Stomach (tissue), 9 donors: ENCODE measurements around the gene GRIA1. TPM values are rescaled to one million over a fixed set of nuclear protein-coding genes. Genes with fewer than 3 reads are reported as not detected.

Experiments used
- DNase-seq, 2 donors: peaks; one replicate each; pipeline versions ENCODE4 v3.0.0 to v3.0.0-alpha.2; 2013 to 2019
- H3K27ac ChIP-seq, 5 donors: fragments of 200-600 bp in 4 of 5; sonication (generic) in 4 of 5; one replicate each; pipeline ENCODE4 v1.5.1; 2013 to 2019; ENCODE audit warnings: mild to moderate bottlenecking in 1 of 5, moderate library complexity in 1 of 5
- H3K27me3 ChIP-seq, 3 donors: fragments of 200-600 bp; sonication (generic); one replicate each; pipeline ENCODE4 v1.5.1; 2017 to 2019; ENCODE audit warnings: mixed run types in 1 of 3
- H3K36me3 ChIP-seq, 4 donors: fragments of 200-600 bp; sonication (generic); 1 replicate in 3 of 4; 2 replicates in 1 of 4; pipeline ENCODE4 v1.5.1; 2016 to 2019
- H3K4me1 ChIP-seq, 4 donors: fragments of 200-600 bp; sonication (generic); one replicate each; pipeline ENCODE4 v1.5.1; 2016 to 2019
- H3K4me3 ChIP-seq, 4 donors: fragments of 200-600 bp; sonication (generic) in 3 of 4; one replicate each; pipeline ENCODE4 v1.5.1; 2016 to 2019; ENCODE audit warnings: mild to moderate bottlenecking in 1 of 4
- H3K9me3 ChIP-seq, 4 donors: fragments of 200-600 bp; sonication (generic); one replicate each; pipeline ENCODE4 v1.5.1; 2016 to 2019
- CTCF ChIP-seq, 7 experiments: fragments of 450-650 bp in 4 of 7; fragments of 200-600 bp in 3 of 7; sonication (generic) in 3 of 7; IDR thresholded peaks; one replicate each; pipeline ENCODE4 v1.5.1; 2016 to 2019; ENCODE audit warnings: antibody characterized with exemption in 7 of 7, control low read depth in 2 of 7, mild to moderate bottlenecking in 1 of 7
- EP300 ChIP-seq: sonication (generic); formaldehyde crosslinking; IDR thresholded peaks from one replicate; pipeline ENCODE4 v1.6.1; 2017; ENCODE audit warnings: antibody characterized with exemption
- POLR2A ChIP-seq, 4 donors: fragments of 450-650 bp; IDR thresholded peaks; one replicate each; pipeline ENCODE4 v1.6.1; 2016; ENCODE audit warnings: antibody characterized with exemption in 4 of 4, control low read depth in 2 of 4, mild to moderate bottlenecking in 1 of 4, moderate library complexity in 1 of 4
- POLR2AphosphoS5 ChIP-seq, 3 donors: sonication (generic); formaldehyde crosslinking; IDR thresholded peaks; one replicate each; pipeline ENCODE4 v1.6.1; 2016; ENCODE audit warnings: antibody characterized with exemption in 3 of 3
- WGBS, 5 donors: extraction: QIAGEN DNeasy Blood & Tissue Kit in 3 of 5; methylation state at CpG; one replicate each; pipeline versions ENCODE4 v1.1.5 to v1.1.7; 2013 to 2018; 5-methylcytosine and 5-hydroxymethylcytosine counted together
- intact Hi-C: fragments of 100-400 bp; cut with DNase I; formaldehyde crosslinking; loops from one replicate; pipeline ENCODE4 v1.15.1; 2023; ENCODE audit warnings: low total_unique reads
- polyA plus RNA-seq, 3 donors: library from polyadenylated mRNA; stranded (reverse); fragments of 200-250 nt; gene quantifications; one replicate each; pipeline ENCODE4 v1.2.3, GENCODE V29; 2013
- total RNA-seq, 5 donors: library from RNA; depleted of rRNA; stranded (reverse); fragments of >200 nt; gene quantifications; one replicate each; pipeline versions ENCODE4 v1.1.0 to v1.2.3, GENCODE V29; 2014 to 2016
- donor health status: healthy with polysubstance abuse.
- donor health status: Bipolar disorder and iron deficiency.
- donor health status: healthy.

The GRIA1 gene
- total and polyA plus RNA-seq, 8 donors = 0.03 to 2.6 (median 0.29) TPM; not detected in 3

- Histone ChIP-seq H3K36me3 (no peaks in the 10 kb centered on the region), H3K9me3 (no peaks in the 10 kb centered on the region), H3K27me3 (no peaks in the 10 kb centered on the region), H3K4me3 (no peak overlapping the region), H3K4me1 (no peaks in the 10 kb centered on the region), H3K27ac (no peak overlapping the region)
- no peak for TF ChIP-seq EP300
- TF ChIP-seq CTCF (IDR thresholded peaks at IDR 0.05) = no peak
- intact Hi-C loops = no loop called here
- 33 to 68% (median 41%) methylated on average over 2 of the region's 2 CpGs for WGBS, 5 donors
- no peak for DNase-seq
Measured at GRCh38 chr5:153456354-153456753, 34.1 kb upstream of the GRIA1 start.

- Histone ChIP-seq H3K4me3 (no peak overlapping the region), H3K9me3 (no peaks in the 10 kb centered on the region), H3K27ac (no peak overlapping the region), H3K36me3 (no peaks in the 10 kb centered on the region), H3K27me3 (no peaks in the 10 kb centered on the region), H3K4me1 (no peaks in the 10 kb centered on the region)
- DNase-seq = no peak
- TF ChIP-seq EP300 (no peak), CTCF (IDR thresholded peaks at IDR 0.05) (no peak), POLR2A (IDR thresholded peaks at IDR 0.05) (no peak), POLR2AphosphoS5 (IDR thresholded peaks at IDR 0.05) (no peak)
- intact Hi-C loops = no loop called here
- WGBS, 5 donors = 82 to 97% (median 96%) methylated on average over 1 of the region's 1 CpG
Measured at GRCh38 chr5:153456993-153457392, 33.5 kb upstream of the GRIA1 start.

DNA sequence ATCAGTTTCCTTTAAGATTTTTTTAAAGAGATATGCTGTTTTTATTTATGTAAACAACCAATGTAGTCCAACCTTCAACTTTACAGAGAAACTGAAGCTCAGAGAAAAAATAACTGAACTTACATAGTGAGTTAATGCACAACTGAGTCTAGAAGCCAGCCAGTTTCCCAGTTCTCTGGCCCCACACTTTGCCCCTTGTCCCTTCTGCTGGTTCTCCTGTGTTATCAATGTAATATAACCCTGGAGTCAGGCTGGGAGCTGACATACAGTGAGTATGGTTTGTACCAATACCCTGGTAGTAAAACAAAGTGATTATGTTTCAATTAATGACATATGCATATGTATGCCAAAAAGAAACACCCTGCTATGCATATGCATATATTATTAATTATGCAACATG lies 32.2 kb upstream of the GRIA1 start:
- intact Hi-C loops = no loop called here
- no peak for TF ChIP-seq EP300
- no peak for TF ChIP-seq POLR2AphosphoS5 (IDR thresholded peaks at IDR 0.05)
- no peak for TF ChIP-seq POLR2A (IDR thresholded peaks at IDR 0.05)
- no peak for TF ChIP-seq CTCF (IDR thresholded peaks at IDR 0.05)
- Histone ChIP-seq H3K27me3 (no peaks in the 10 kb centered on the region), H3K36me3 (no peaks in the 10 kb centered on the region), H3K4me1 (no peaks in the 10 kb centered on the region), H3K27ac (no peak overlapping the region), H3K9me3 (no peaks in the 10 kb centered on the region), H3K4me3 (no peak overlapping the region)
- no peak for DNase-seq

- H3K36me3 ChIP-seq = no peaks in the 10 kb centered on the region
- DNase-seq = peak in 1 of 2 donors; percentile 12
- no peaks in the 10 kb centered on the region for H3K27me3 ChIP-seq
- intact Hi-C loops = no loop called here
- no peak overlapping the region for H3K4me3 ChIP-seq
- no peaks in the 10 kb centered on the region for H3K9me3 ChIP-seq
- H3K4me1 ChIP-seq = no peaks in the 10 kb centered on the region
- TF ChIP-seq POLR2AphosphoS5 (IDR thresholded peaks at IDR 0.05) (no peak), EP300 (no peak), POLR2A (IDR thresholded peaks at IDR 0.05) (no peak), CTCF (IDR thresholded peaks at IDR 0.05) (no peak)
- H3K27ac ChIP-seq = no peak overlapping the region
Measured at GRCh38 chr5:153459051-153459743, 31.3 kb upstream of the GRIA1 start.
